ENCODE measurements around the gene STXBP1.

The STXBP1 gene

DNA sequence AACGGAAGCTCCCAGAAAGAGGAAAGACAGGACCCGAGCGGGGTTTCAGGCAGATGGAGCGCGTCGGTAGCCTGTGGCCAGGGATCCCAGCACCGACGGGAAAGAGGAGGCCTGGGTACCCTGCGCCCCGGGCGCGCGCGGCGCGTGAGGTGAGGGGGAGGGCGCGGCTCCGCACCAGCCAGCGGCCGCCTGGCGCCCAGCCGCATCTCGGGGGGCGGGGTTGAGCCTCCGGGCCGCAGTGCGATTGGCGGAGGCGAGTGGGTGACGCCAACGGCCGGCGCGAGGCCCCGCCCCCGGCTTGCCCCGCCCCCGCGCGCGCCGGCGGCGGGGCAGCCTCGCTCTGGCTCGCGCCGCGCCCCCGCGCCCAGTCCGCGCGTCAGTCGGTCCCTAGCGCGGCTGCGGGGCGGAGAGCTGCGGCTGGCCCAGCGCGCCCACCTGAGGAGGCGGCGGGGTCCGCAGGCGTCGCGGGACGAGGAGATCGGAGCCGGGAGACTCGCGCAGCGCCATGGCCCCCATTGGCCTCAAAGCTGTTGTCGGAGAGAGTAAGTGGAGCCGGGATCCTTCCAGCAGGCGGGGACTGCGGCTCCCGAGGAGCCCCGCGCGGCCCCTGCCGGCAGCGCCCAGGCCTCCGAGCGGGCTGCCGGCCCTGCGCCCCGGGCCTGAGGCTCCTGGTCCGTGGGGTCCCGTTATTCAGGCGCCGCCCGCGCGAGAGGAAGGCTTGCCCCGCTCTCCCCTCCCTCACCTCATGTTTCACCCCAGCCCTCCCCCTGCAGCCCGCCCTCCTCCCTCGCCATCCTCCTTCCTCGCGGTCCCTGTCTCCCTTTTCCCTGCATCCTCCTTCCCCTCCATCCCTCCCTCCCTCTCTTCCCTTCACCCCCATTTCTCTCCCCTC lies at the start of gene STXBP1:
TSS of gene STXBP1 (plus strand) at position 379 of the 892 bp plus-strand sequence. CDS start at position 506, 127 bp downstream.
- no peaks in the 10 kb centered on the region for H3K36me3 ChIP-seq (ENCODE audit: control insufficient read depth, insufficient read depth, low read length)
- H3K27ac ChIP-seq (ENCODE audit: low read depth, low read length) = peak within 1 kb of the TSS; percentile 80
- H3K4me1 ChIP-seq (ENCODE audit: control insufficient read depth, insufficient read depth, low read length) = peaks cover 3% of the 10 kb centered on the region
- peak within 1 kb of the TSS; percentile 42 for H3K9ac ChIP-seq (ENCODE audit: low read length)
- peak within 1 kb of the TSS; percentile 89 for H3K4me3 ChIP-seq (ENCODE audit: low read length)
- peaks cover 7% of the 10 kb centered on the region for H3K27me3 ChIP-seq (ENCODE audit: control insufficient read depth, insufficient read depth, low read length)

DNA sequence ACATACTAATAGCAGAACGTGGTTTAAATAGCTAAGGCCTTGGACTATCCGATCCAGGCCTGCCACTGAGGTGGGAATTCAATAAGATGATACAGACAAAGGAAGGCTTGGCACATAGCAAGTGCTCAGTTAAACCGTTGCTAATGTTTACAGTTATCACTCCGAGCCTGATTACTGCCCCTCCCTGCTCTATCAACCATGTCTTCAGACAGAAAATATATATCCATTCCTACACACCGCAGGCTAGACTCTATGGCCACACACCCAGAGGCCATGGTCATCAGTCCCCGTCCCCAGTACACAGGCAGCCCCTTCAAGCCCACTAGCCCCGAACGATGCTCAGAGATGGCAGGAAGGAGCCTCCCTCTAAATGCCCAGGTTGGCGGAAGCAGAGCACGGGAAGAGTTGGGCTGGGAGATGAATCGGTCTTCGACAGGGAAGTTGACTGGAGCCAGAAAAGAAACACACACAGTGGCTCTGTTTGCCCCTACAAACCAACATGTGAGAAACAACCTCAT lies 49.7 kb upstream of the STXBP1 start:
- Histone ChIP-seq H3K4me3 (ENCODE audit: low read length) (no peak overlapping the region), H3K9ac (ENCODE audit: low read length) (no peak overlapping the region), H3K27ac (ENCODE audit: low read depth, low read length) (peak overlapping the region; percentile 66), H3K4me1 (ENCODE audit: control insufficient read depth, insufficient read depth, low read length) (peaks cover 29% of the 10 kb centered on the region), H3K36me3 (ENCODE audit: control insufficient read depth, insufficient read depth, low read length) (no peaks in the 10 kb centered on the region), H3K27me3 (ENCODE audit: control insufficient read depth, insufficient read depth, low read length) (no peaks in the 10 kb centered on the region)

DNA sequence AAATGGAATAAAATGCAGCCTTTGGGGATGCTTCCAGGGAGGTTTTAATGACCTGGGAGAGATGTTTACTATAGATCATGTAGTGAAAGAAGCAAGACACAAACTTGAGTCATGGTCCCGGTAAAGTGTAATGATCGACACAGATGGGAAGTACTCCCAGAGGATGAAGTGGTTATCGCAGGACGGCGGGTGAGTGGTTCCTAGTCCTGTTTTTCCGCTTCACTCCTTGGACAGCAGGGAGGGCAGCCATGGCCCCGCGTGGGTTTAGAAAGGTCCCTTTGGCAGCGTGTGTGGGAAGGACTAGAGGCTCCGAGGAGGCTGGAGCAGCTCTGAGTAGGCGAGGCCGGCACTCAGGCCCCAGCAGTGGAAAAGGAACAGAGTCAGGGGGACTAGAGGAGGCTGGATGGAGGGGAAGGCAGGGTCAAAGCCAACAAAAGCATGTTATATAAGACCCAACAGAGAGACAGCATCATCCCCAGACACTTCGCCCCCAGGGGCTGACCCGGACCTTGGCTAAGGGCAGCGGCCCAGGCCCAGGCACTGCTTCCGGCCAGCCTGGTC lies 49.2 kb upstream of the STXBP1 start:
- Histone ChIP-seq H3K9ac (ENCODE audit: low read length) (no peak overlapping the region), H3K27ac (ENCODE audit: low read depth, low read length) (peak overlapping the region; percentile 66), H3K36me3 (ENCODE audit: control insufficient read depth, insufficient read depth, low read length) (no peaks in the 10 kb centered on the region), H3K27me3 (ENCODE audit: control insufficient read depth, insufficient read depth, low read length) (no peaks in the 10 kb centered on the region), H3K4me1 (ENCODE audit: control insufficient read depth, insufficient read depth, low read length) (peaks cover 26% of the 10 kb centered on the region), H3K4me3 (ENCODE audit: low read length) (no peak overlapping the region)

DNA sequence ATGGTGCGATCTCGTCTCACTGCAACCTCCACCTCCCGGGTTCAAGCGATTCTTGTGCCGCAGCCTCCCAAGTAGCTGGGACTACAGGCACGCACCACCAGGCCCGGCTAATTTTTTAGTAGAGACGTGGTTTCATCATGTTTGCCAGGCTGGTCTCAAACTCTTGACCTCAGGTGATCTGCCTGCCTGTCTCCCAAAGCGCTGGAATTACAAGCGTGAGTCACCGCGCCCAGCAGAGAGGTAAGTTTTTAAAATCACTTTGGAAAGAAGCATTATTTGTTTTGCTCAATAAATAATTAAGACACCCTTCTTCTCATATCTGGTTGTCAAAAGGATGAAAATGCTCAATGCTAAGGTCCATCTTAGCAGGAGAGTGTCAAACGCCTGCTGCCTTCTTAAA lies 48.5 kb upstream of the STXBP1 start:
- Histone ChIP-seq H3K4me3 (ENCODE audit: low read length) (no peak overlapping the region), H3K27ac (ENCODE audit: low read depth, low read length) (peak overlapping the region; percentile 66), H3K9ac (ENCODE audit: low read length) (no peak overlapping the region), H3K27me3 (ENCODE audit: control insufficient read depth, insufficient read depth, low read length) (no peaks in the 10 kb centered on the region), H3K36me3 (ENCODE audit: control insufficient read depth, insufficient read depth, low read length) (no peaks in the 10 kb centered on the region), H3K4me1 (ENCODE audit: control insufficient read depth, insufficient read depth, low read length) (peaks cover 26% of the 10 kb centered on the region)

DNA sequence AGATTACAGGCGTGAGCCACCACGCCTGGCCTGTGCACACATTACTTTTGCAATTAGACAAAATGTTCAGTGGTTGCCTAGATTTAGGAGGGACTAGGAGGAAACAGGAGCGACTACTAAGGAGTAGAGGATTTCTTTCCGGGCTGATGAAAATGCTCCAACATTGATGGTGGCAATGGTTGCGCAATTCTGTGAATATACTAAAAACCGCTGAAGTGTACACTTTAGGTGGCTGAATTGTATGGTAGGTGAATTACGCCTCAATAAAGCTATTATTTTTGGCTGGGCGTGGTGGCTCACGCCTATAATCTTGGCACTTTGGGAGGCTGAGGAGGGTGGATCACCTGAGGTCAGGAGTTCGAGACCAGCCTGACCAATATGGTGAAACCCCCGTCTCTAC lies 46.8 kb upstream of the STXBP1 start:
- Histone ChIP-seq H3K27me3 (ENCODE audit: control insufficient read depth, insufficient read depth, low read length) (no peaks in the 10 kb centered on the region), H3K9ac (ENCODE audit: low read length) (no peak overlapping the region)

DNA sequence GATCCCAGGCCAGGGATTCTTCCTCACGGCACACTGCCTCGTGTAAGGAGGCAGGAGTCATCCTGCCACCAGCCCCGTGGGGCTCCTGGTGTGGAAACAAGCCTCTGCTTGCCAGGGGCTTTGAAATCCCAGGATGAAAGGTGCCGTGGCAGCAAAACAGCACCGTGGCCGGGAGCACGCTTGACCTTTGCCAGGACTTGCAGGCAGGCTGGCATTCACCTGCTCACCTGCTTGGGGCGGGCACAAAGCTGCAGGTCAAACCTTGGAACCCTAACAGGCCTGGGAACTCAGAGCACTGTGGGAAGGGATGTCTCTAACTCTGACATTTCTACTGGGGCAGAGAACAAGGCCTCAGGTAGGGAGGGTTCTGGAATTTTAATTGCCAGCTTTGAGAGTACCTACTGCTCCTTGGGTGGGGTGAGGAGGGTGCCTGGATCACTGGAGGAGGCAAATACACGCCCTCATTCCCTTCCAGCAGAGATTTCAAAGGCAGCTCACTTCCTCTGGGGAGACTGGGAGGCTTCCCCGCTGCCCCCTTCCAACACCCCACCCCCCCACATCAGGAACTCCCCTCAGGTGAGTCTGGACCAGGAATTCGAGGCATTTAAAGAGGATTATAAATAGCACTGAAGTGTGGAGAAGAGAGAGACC lies 45.6 kb upstream of the STXBP1 start:
- Histone ChIP-seq H3K27ac (ENCODE audit: low read depth, low read length) (peak overlapping the region; percentile 62), H3K4me1 (ENCODE audit: control insufficient read depth, insufficient read depth, low read length) (peaks cover 27% of the 10 kb centered on the region), H3K36me3 (ENCODE audit: control insufficient read depth, insufficient read depth, low read length) (no peaks in the 10 kb centered on the region), H3K27me3 (ENCODE audit: control insufficient read depth, insufficient read depth, low read length) (no peaks in the 10 kb centered on the region), H3K4me3 (ENCODE audit: low read length) (peak overlapping the region; percentile 76), H3K9ac (ENCODE audit: low read length) (peak overlapping the region; percentile 76)

More for the DNA sequence above, 46.8 kb upstream of the STXBP1 start:
- Histone ChIP-seq H3K36me3 (ENCODE audit: control insufficient read depth, insufficient read depth, low read length) (no peaks in the 10 kb centered on the region), H3K27ac (ENCODE audit: low read depth, low read length) (no peak overlapping the region), H3K4me1 (ENCODE audit: control insufficient read depth, insufficient read depth, low read length) (peaks cover 30% of the 10 kb centered on the region), H3K4me3 (ENCODE audit: low read length) (no peak overlapping the region)

DNA sequence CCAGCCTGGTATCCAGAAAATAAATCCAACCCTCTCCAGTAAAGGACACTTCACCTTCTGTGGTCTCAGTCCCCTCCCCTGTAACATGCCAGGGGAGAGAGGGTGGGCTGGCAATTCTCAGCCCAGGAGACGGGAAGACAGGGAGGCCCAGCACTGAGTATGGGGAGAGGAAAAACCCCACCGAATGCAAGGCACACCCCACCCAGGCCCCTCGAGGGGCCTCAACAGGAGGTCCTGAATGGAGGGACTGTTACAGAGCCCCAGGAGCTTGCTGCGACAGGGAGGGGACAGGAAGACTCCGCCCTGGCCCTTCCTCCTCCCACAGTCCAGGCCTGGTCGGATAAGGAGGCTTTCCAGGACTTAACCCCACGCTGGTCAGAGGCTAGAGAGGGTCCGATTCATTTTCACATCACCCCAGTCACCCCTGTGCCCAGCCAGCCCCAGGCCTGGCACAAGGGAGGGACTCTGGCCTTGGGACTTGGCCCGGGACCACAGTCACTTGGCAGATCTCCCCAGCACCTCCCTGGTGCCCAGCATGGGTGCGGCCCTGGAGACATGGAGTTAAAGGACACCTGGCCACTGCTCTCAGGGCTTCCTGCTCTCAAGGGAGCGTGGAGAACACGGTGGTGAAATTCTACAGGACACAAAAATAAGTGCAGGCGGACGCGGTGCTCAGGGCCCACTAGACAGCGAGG lies 44.9 kb upstream of the STXBP1 start:
- H3K27me3 ChIP-seq (ENCODE audit: control insufficient read depth, insufficient read depth, low read length) = no peaks in the 10 kb centered on the region
- H3K9ac ChIP-seq (ENCODE audit: low read length) = peak overlapping the region; percentile 76
- H3K4me3 ChIP-seq (ENCODE audit: low read length) = peak overlapping the region; percentile 76
- H3K36me3 ChIP-seq (ENCODE audit: control insufficient read depth, insufficient read depth, low read length) = no peaks in the 10 kb centered on the region
- peaks cover 20% of the 10 kb centered on the region for H3K4me1 ChIP-seq (ENCODE audit: control insufficient read depth, insufficient read depth, low read length)
- peak overlapping the region; percentile 62 for H3K27ac ChIP-seq (ENCODE audit: low read depth, low read length)

DNA sequence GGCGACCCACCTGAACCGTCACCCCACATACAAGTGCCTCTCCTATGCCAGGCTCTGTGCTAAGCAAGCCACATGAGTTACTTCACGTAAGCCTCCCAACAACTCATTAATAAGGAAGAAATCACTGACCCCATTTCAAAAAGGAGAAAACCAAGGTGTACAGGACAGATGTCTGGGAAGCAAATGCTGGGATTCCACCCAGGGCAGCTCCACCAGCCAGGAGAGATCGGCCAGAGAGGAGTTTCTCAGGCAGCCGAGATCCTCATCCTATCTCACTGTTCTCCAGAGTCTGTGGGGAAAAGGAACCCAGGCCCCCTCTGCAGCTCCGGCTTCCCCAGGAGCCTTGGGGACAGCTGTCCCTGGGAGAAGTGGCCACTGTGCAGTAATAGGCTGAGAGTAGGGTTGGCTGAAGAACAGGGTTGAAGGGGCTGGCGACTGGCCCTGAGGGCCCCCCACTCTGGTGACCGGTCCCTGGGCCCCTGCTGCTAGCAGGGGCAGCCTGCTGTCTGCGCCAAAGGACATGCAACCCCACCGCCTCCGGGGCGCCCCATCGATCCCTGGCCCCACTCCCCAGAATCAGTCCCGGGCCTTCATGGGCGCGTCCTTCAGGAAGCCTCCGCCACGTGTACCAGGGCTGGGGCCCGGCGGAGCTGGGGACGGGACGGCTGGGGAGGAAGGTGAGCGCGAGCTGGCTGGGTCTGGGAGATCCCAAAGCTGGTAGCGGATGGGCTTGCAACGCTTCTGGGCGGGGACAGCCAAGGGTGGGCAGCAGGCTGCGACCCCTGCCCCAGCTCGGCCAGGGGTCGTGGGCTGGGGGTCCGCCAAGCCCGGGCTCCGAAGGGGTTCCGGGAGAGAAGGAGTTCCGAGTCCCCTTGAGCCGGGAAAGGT lies 44.1 kb upstream of the STXBP1 start:
- no peaks in the 10 kb centered on the region for H3K36me3 ChIP-seq (ENCODE audit: control insufficient read depth, insufficient read depth, low read length)
- H3K27ac ChIP-seq (ENCODE audit: low read depth, low read length) = peak overlapping the region; percentile 62
- no peaks in the 10 kb centered on the region for H3K27me3 ChIP-seq (ENCODE audit: control insufficient read depth, insufficient read depth, low read length)
- H3K4me1 ChIP-seq (ENCODE audit: control insufficient read depth, insufficient read depth, low read length) = peaks cover 12% of the 10 kb centered on the region
- H3K9ac ChIP-seq (ENCODE audit: low read length) = peak overlapping the region; percentile 76
- peak overlapping the region; percentile 76 for H3K4me3 ChIP-seq (ENCODE audit: low read length)

DNA sequence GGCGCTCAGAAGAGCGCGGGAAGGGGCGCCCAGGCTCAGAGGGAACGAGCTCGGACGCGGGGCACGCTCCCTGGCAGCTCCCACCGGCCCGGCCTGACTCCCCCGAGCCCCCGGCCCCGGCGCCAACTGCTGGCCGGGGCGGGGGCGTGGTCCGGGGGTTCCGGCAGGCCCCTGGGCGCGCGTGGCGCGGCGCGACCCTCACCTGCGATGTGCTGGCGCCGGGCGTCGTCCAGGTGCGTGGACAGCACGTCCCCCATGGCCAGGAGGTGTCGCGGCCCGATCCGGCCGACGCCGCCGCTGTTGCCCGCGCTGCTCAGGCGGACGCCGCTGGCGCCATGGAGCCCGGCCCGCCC lies 43.5 kb upstream of the STXBP1 start:
- Histone ChIP-seq H3K4me1 (ENCODE audit: control insufficient read depth, insufficient read depth, low read length) (peaks cover 8% of the 10 kb centered on the region), H3K9ac (ENCODE audit: low read length) (peak overlapping the region; percentile 30), H3K36me3 (ENCODE audit: control insufficient read depth, insufficient read depth, low read length) (no peaks in the 10 kb centered on the region), H3K4me3 (ENCODE audit: low read length) (peak overlapping the region; percentile 76), H3K27me3 (ENCODE audit: control insufficient read depth, insufficient read depth, low read length) (no peaks in the 10 kb centered on the region), H3K27ac (ENCODE audit: low read depth, low read length) (peak overlapping the region; percentile 62)

DNA sequence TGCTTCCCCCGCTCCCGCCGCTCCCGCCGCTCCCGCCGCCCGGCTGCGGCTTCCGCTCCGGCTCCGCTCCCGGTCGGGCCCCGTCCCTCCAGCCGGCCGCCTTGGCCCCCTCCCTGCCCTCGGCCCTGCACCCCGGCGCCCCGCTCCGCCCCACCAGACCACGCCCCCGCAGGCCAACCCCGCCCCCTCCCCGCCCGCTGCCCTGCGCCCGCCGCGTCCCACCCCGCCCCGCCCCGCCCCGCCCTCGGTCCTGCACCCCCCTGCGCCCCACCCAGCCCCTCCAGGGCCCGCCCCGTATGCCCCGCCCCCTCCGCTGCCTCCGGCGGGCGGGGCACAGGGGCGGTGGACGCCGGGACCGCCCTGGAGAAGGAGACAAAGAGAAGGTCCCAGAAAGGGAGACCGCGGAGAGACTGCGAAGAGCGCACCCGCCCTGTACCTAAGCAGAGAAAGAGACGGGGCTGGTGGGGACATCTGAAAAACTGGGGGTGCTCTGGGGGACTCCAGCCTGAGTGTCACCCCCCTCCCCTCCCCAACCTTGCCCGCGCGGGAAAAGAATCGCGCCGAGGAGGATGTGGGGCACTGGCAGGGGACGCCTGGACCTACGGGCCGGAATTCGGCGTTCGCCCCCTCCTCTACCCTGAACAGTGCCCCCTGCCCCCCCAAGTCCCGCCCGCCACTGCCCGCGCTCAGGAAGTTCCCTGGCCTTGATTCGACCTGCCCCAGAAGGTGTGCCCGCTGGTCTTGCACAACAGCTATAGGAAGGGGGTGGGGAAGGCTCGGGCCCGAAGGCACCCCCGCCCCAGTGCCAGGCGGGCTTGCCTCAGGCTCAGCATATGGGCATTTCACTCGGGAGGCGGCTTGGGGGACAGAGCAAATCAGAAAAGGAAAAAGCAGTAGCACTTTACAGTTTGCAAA lies 42.8 kb upstream of the STXBP1 start:
- peaks cover 9% of the 10 kb centered on the region for H3K4me1 ChIP-seq (ENCODE audit: control insufficient read depth, insufficient read depth, low read length)
- H3K36me3 ChIP-seq (ENCODE audit: control insufficient read depth, insufficient read depth, low read length) = no peaks in the 10 kb centered on the region
- peak overlapping the region; percentile 76 for H3K4me3 ChIP-seq (ENCODE audit: low read length)
- H3K27ac ChIP-seq (ENCODE audit: low read depth, low read length) = peak overlapping the region; percentile 95
- no peaks in the 10 kb centered on the region for H3K27me3 ChIP-seq (ENCODE audit: control insufficient read depth, insufficient read depth, low read length)
- peak overlapping the region; percentile 77 for H3K9ac ChIP-seq (ENCODE audit: low read length)
